Measurements from ENCODE around the gene SCUBE3.

Gene SCUBE3

GRCh38 chr6:35181308-35181932 lies 32.3 kb upstream of the SCUBE3 start:
- intact Hi-C loops (cut with DNase I) = no loop called here
- no peak for DNase-seq

- no peak for DNase-seq
- intact Hi-C loops (cut with DNase I) = no loop called here
These were observed 31.7 kb upstream of the SCUBE3 start for GRCh38 chr6:35181933-35182612.

GRCh38 chr6:35183281-35183680 lies 30.5 kb upstream of the SCUBE3 start:
- intact Hi-C loops (cut with DNase I) = no loop called here
- DNase-seq = no peak

- DNase-seq = no peak
- intact Hi-C loops (cut with DNase I) = no loop called here
These were observed 29.8 kb upstream of the SCUBE3 start for GRCh38 chr6:35183935-35184334.

GRCh38 chr6:35184580-35185301 lies 29.0 kb upstream of the SCUBE3 start:
- DNase-seq = no peak
- intact Hi-C loops (cut with DNase I) = no loop called here

- DNase-seq = no peak
These were observed 28.5 kb upstream of the SCUBE3 start for GRCh38 chr6:35185302-35185681.

GRCh38 chr6:35185971-35186370 lies 27.8 kb upstream of the SCUBE3 start:
- intact Hi-C loops (cut with DNase I) = no loop called here
- DNase-seq = no peak

More at GRCh38 chr6:35185302-35185681, 28.5 kb upstream of the SCUBE3 start:
- intact Hi-C loops (cut with DNase I) = no loop called here

GRCh38 chr6:35186571-35186970 lies 27.2 kb upstream of the SCUBE3 start:
- intact Hi-C loops (cut with DNase I) = no loop called here

GRCh38 chr6:35188886-35189285 lies 24.9 kb upstream of the SCUBE3 start:
- DNase-seq = no peak

More at GRCh38 chr6:35186571-35186970, 27.2 kb upstream of the SCUBE3 start:
- DNase-seq = no peak

GRCh38 chr6:35190306-35190705 lies 23.4 kb upstream of the SCUBE3 start:
- DNase-seq = no peak
- intact Hi-C loops (cut with DNase I) = no loop called here

More at GRCh38 chr6:35188886-35189285, 24.9 kb upstream of the SCUBE3 start:
- intact Hi-C loops (cut with DNase I) = no loop called here

GRCh38 chr6:35191889-35192288 lies 21.9 kb upstream of the SCUBE3 start:
- intact Hi-C loops (cut with DNase I) = no loop called here
- no peak for DNase-seq

- intact Hi-C loops (cut with DNase I) = no loop called here
- DNase-seq = no peak
These were observed 21.4 kb upstream of the SCUBE3 start for GRCh38 chr6:35192301-35192860.

- no peak for DNase-seq
- intact Hi-C loops (cut with DNase I) = no loop called here
These were observed 19.4 kb upstream of the SCUBE3 start for GRCh38 chr6:35194390-35194789.

- intact Hi-C loops (cut with DNase I) = no loop called here
- no peak for DNase-seq
These were observed 18.5 kb upstream of the SCUBE3 start for GRCh38 chr6:35195120-35195780.

- no peak for DNase-seq
- intact Hi-C loops (cut with DNase I) = no loop called here
These were observed 16.6 kb upstream of the SCUBE3 start for GRCh38 chr6:35197196-35197595.

GRCh38 chr6:35199866-35200265 lies 13.9 kb upstream of the SCUBE3 start:
- no peak for DNase-seq
- intact Hi-C loops (cut with DNase I) = no loop called here

GRCh38 chr6:35202066-35202546 lies 11.7 kb upstream of the SCUBE3 start:
- no peak for DNase-seq
- intact Hi-C loops (cut with DNase I) = no loop called here

- no peak for DNase-seq
- intact Hi-C loops (cut with DNase I) = no loop called here
These were observed 10.5 kb upstream of the SCUBE3 start for GRCh38 chr6:35203152-35203670.

- intact Hi-C loops (cut with DNase I) = loop anchor here (2.0 kb wide), 1 partner anchor 57 kb away; no protein-coding TSS in a partner anchor
- DNase-seq = no peak
These were observed 10.1 kb upstream of the SCUBE3 start for GRCh38 chr6:35203680-35204079.

- intact Hi-C loops (cut with DNase I) = no loop called here
- DNase-seq = no peak
These were observed 7.4 kb upstream of the SCUBE3 start for GRCh38 chr6:35206346-35206745.
